ENCODE data around the gene IL31RA.

GRCh38 chr5:55857247-55857640, 6.1 kb downstream of the IL31RA start:
- TF ChIP-seq CTCF (IDR thresholded peaks at IDR 0.05): no peak
- no peak for TF ChIP-seq POLR2A (IDR thresholded peaks at IDR 0.05; ENCODE audit: low read depth)
